H7 (cell line): ENCODE results near the gene PRKACA. TPM values are rescaled to one million over a fixed set of nuclear protein-coding genes. Genes with fewer than 3 reads are reported as not detected.

Experiments
- DNase-seq: peaks from one replicate; pipeline ENCODE4 v3.0.0; 2012
- H3K27me3 ChIP-seq: 2 replicates; pipeline ENCODE4 v1.6.0; 2011; ENCODE audit warnings: mild to moderate bottlenecking, low read length; ENCODE audit not compliant: control insufficient read depth, insufficient read depth
- H3K36me3 ChIP-seq: replicated peaks from 2 replicates; pipeline ENCODE4 v1.5.1; 2011; ENCODE audit warnings: low read length; ENCODE audit not compliant: control insufficient read depth, insufficient read depth
- H3K4me3 ChIP-seq: 2 replicates; pipeline ENCODE4 v1.5.1; 2011; ENCODE audit warnings: low read depth, mild to moderate bottlenecking, control low read depth, low read length, moderate library complexity; ENCODE audit not compliant: insufficient read depth
- total RNA-seq: library from RNA; depleted of rRNA; stranded (reverse); fragments of >200 nt; shearing (Covaris generic); gene quantifications from 2 replicates; pipeline ENCODE4 v1.2.3, GENCODE V29; 2014

The PRKACA gene
- total RNA-seq, 1 experiment from 2014 or later: 31.7 TPM

DNA sequence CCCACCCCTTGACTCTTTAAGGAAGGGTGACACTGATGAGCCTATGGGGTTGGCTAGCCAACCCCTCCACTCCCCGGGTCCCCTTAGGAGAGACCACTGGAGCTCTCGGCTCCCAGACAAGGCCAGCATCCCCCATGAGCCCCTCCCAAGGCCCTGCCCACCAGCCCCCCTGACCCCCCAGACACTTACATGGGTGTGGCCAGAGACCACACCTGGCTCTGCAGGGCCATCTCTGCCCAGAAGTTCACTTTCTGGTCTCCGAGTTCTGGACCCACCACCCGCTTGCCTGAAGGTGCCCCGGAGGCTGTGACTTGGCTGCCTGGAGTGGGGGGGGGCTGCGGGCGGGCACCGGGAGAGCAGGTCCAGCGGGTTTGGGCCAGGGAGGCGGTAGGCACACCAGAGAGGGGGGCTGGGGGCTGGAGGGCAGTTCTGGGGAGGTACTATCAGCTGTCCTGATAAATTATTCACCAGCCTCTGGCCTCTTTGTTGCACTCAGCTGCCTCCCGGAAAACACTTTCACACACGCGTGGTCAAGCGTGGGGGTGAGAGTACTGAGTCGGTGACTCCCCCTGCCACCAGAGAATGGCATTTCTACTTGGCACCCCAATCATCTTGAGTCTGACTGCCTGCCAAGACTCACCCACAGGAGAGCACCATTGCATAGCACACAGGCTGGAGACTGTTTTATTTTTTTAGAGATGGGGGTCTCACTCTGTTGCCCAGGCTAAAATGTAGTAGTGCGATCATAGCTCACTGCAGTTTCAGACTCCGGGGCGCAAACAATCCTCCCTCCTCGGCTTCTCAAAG lies 55.6 kb downstream of the PRKACA start, which contains the start of gene PALM3:
TSS of gene PALM3 (minus strand) at position 326 of the 807 bp plus-strand sequence. CDS start at position 230, 96 bp downstream.
- DNase-seq: peak; percentile 38
- H3K27me3 ChIP-seq: peaks cover 22% of the 10 kb centered on the region
- H3K36me3 ChIP-seq: no peaks in the 10 kb centered on the region
- H3K4me3 ChIP-seq: no peak within 1 kb of the TSS

DNA sequence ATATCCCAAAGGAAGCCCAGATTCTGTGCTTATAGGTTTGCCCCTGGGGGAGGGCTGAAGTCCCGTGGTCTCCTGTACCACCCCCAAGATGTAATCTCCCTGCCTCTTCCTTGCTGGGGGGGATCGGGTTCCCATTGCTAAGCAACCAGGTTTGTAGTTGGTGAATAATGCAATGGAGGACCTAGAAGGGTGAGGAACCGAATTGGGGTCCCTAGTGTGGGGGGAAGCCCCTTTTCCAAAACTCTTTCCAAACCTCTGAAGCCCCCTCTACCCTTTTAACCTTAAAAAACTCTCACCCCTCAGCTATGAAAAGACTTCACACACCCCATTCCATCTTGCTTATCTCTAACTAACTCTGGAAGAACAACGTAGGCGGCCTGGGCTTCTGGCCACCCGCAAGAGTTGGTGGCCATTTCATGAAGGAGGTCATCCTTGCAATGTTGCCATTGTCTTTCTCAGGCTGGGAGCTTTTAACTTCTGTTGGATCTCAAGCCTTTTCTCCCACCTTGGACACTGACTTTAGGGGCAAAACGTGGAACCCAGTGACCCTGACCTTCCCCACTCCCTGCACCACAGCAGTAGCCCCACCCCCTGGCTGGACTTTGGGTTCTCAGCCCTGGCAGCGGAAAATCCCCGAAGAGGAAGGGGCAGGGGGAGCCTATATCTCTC lies 56.3 kb downstream of the PRKACA start:
- Histone ChIP-seq H3K4me3 (no peak overlapping the region), H3K36me3 (no peaks in the 10 kb centered on the region), H3K27me3 (peaks cover 24% of the 10 kb centered on the region)
- peak; percentile 8 for DNase-seq

DNA sequence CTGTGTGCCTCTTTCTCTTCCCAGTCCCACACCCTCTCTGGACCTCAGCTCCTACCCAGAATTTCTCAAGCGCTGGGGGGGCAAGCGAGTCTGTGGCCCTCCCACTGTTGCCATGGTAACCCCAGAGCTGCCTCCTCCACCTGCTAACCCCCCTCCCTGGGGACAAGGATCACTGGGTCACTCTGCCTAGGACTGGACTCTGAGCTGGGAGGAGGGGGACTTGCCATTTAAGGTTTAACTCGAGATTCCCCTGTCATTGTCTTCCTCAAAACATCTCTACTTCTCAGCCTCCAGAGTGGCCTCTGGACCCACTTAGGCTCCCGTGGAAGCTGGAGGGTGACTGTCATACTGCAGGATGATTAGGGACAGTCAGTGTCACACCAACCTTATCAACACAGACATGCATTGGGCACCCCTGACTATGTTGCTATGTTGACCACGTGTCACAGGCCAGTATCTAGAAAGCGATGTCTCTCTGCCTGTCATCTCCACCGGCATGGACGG lies 57.9 kb downstream of the PRKACA start:
- no peaks in the 10 kb centered on the region for H3K36me3 ChIP-seq
- peaks cover 24% of the 10 kb centered on the region for H3K27me3 ChIP-seq
- H3K4me3 ChIP-seq: no peak overlapping the region
- peak; percentile 9 for DNase-seq

DNA sequence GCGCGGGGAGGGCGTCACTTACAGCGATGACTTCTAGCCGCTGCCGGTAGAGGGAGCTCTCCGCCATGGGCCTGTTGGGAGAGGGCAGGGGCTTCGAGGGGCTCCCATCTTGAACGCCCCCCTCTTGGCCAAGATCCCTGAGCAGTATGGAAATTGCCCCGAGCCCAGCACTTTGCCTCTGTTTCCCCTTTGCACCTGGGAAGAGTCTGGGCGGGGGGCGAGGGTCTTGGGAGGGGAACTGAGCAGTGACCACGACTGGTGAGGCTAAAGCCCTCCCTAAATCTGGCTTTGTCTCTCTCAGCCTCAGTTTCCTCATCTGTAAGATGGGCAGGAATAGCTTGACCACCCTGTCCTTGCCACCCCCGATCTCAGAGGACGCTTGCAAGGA lies 58.5 kb downstream of the PRKACA start:
- peak; percentile 84 for DNase-seq
- peaks cover 24% of the 10 kb centered on the region for H3K27me3 ChIP-seq
- H3K36me3 ChIP-seq: no peaks in the 10 kb centered on the region
- no peak overlapping the region for H3K4me3 ChIP-seq

DNA sequence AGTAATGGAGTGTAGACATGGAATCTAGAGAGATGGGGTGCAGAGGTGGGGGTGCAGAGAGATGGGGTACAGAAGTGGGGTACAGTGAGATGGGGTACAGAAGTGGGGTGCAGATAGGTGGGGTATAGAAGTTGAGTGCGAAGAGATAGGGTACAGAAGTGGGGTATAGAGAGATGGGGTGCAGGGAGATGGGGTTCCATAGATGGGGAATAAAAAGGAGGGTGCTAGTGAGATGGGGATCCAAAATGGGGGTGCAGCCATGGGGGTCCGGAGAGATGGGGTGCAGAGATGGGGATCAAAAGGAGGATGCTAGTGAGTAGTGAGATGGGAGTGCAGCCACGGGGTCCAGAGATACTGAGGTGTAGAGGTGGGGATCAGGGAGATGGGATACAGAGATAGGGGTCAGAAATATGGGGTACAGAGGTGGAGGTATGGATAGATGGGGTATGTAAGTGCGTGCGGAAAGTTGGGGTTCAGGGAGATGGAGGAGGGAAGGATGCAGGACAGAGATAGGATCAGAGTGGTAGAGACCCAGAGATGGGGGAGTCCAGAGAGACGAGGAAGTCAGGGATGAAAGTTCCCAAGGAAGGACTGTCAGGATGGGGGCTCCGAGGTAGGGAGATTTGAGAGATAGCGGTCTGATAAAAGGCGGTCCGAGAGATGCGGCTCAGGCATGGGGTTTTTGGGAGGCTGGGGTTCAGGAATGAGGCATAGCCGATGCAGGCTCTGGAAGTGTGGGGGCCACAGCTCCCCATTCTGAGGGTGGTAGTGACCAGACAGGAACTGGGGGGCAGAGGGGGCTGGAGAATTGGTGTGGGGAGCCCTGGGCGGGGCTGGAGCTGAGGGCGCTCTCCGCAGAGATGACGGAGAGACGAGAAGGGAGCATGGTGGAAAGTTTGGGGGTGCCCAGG lies 59.1 kb downstream of the PRKACA start:
- Histone ChIP-seq H3K36me3 (no peaks in the 10 kb centered on the region), H3K4me3 (peak overlapping the region; percentile 54), H3K27me3 (peaks cover 24% of the 10 kb centered on the region)
- DNase-seq: peak; percentile 27

DNA sequence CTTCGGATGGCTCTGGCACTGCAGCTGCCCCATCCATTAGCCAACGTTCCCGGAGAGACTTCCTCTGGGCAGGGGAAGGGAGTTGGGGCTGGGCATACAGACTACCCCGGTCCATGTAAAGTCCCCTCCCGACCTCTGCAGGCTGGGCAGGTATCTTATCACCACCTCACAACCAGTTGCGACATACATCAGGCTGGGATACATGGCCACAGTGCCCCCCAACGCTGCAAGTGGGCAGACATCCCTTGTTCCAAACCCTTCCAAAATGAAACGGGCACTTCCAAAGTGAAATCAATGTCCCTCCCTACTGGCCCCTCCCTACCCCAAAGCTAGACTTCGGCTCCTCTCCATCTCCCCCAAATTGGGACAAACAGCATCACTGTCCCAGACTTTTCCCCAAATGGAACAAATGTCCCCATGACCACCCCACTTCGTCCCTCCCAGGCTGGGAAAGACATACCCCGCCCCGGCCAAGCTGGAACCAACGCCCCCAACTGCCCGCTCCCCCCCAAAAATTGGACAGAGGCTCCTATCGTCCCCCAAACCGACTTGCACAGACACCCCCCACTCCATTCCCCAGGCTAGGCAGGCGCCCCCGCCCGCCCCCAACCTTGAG lies 60.7 kb downstream of the PRKACA start:
- Histone ChIP-seq H3K27me3 (peaks cover 24% of the 10 kb centered on the region), H3K36me3 (no peaks in the 10 kb centered on the region), H3K4me3 (peak overlapping the region; percentile 62)
- peak; percentile 67 for DNase-seq

DNA sequence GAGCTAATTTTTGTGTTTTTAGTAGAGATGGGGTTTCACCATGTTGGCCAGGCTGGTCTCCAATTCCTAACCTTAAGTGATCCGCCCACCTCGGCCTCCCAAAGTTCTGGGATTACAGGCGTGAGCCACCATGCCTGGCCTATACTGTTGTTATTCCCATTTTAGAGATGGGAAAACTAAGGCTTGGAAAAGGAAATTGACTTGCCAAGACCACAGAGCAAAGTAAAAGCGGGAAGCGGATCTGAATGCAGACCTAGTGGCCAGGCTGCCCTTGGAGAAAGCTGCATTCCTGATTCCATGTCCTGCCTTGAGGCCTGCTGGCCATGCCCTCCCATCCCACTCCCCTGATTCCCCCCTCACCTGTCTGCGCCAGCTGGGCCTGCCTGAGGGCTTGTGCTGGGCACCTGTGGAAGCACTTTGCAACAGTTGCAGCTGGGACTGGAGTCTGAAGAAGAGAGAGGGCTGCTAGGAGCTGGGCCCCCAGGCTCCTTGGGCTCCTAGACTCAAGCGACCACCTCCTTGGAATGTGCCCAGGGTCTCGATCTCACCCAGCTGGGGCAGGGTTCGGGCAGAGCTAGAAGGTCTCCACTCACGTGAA lies 61.4 kb downstream of the PRKACA start:
- Histone ChIP-seq H3K36me3 (no peaks in the 10 kb centered on the region), H3K27me3 (peaks cover 24% of the 10 kb centered on the region), H3K4me3 (no peak overlapping the region)
- peak; percentile 46 for DNase-seq

DNA sequence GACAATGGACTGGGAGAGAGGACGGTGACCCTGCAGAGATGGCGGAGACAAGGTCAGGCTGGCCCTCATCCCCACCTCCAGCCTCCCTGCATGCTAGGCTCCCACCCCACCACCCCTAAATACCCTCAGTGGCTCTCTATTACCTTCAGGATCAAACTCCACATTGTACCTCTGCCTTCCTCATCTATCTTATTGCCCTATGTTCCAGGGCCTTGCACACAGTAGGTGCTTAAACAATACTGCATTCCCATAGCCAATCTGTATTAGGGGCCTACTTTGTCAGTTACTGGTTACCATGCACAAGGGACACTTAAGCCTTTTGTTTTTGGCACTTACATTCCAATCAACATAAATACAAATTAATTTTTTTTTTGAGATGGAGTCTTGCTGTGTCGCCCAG lies 62.2 kb downstream of the PRKACA start:
- H3K4me3 ChIP-seq: no peak overlapping the region
- DNase-seq: no peak
- H3K36me3 ChIP-seq: 0 out of 2 replicates have a peak, but pooled peaks cover 2% of the 10 kb centered on the region
- H3K27me3 ChIP-seq: peaks cover 24% of the 10 kb centered on the region

DNA sequence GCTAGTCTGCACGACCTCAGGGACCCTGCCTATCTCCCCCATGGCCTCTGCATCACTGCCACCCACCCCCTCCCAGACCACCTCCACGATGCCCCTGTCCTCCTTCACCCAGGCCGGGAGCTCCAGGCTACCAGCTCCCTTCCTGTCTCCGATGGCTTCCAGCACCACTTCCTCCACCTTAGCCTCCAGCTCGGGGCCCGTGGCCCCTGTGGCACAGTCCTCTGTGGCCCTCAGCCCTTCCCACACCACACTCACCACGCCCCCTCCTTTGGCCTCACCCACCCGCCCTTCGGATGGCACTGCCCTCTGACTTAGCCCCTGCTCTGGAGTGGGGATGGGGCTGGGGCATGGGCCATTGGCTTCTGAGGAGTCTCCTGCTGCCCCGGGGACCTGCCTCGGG lies 62.8 kb downstream of the PRKACA start:
- peak; percentile 27 for DNase-seq

DNA sequence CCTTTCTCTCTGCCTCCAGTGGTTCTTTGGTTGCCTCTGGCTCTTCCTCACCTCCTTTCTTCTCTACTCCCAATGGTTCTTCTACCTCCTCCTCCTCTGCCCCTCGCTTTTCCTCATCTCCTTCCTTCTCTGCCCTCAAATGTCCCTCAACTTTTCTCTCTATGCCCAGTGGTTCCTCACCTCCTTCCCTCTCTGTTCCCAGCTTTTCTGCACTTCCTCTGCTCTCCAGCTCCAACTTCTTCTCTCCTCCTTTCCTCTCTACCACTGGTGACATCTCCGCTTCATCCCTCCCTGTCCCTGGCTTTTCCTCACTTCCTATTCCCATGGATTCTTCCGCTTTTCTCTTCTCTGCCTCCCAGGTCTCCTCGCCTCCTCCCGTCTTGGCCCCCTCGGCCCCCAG lies 63.5 kb downstream of the PRKACA start:
- H3K4me3 ChIP-seq: no peak overlapping the region
- H3K36me3 ChIP-seq: 0 out of 2 replicates have a peak, but pooled peaks cover 2% of the 10 kb centered on the region
- DNase-seq: no peak
- H3K27me3 ChIP-seq: peaks cover 19% of the 10 kb centered on the region

More for the DNA sequence above, 62.8 kb downstream of the PRKACA start:
- H3K36me3 ChIP-seq: 0 out of 2 replicates have a peak, but pooled peaks cover 2% of the 10 kb centered on the region
- no peak overlapping the region for H3K4me3 ChIP-seq
- peaks cover 24% of the 10 kb centered on the region for H3K27me3 ChIP-seq

DNA sequence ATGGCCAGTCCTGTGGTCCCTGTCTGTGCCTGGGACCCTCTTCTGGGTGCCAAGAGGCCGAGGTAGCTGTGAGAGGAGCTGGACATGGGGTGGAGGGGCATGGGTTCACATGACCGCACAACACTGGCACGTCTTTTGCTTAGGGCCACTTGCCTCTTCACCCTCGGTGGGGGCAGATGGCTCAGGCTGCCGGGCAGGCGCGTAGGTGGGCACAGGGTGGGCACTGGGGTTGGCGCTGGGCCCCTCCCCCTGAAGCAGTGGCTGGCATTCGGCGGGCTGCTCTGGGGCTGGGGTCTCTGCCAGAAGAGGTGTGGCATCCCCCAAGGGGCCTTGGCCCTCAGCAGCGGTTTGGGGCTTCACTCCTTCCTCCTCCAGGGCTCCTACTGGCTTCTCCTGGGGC lies 64.1 kb downstream of the PRKACA start:
- Histone ChIP-seq H3K36me3 (0 out of 2 replicates have a peak, but pooled peaks cover 2% of the 10 kb centered on the region), H3K4me3 (no peak overlapping the region), H3K27me3 (peaks cover 13% of the 10 kb centered on the region)
- DNase-seq: no peak

DNA sequence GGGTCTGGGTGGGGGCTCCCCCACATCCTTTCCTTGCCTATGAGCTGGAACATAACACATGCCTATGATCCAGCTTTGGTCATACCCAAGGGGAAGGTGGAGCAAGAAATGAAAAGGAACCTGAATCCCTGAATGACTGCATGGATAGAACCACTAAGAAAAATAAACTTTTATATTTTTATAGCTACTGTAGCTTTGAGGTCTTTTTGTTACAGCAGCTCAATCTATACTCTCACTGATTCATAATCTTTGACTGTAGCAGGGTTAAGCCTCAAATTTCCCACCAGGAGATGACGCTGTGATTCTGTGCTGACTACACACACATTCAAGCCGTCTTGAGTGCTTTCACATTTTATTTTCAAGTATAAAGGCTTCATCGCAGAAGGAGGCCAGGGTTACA lies 64.5 kb downstream of the PRKACA start:
- peak; percentile 16 for DNase-seq
- no peak overlapping the region for H3K4me3 ChIP-seq
- H3K27me3 ChIP-seq: peaks cover 8% of the 10 kb centered on the region
- H3K36me3 ChIP-seq: peaks cover 2% of the 10 kb centered on the region; the same call in 1 of the 2 replicates

DNA sequence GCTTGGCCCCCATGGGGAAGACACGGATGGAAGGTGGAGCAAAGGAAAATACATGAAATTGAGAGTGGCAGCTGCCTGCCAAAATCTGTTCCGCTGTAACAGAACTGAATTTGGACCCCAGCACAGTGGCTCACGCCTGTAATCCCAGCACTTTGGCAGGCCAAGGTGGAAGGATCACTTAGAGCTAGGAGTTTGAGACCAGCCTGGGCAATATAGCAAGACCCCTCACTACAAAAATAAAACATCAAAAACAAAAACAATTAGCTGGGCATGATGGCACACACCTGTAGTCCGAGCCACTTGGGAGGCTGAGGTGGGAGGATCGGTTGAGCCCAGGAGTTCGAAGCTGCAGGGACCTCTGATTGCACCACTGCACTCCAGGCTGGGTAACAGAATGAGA lies 65.1 kb downstream of the PRKACA start:
- H3K27me3 ChIP-seq: peaks cover 5% of the 10 kb centered on the region
- peaks cover 2% of the 10 kb centered on the region; the same call in 1 of the 2 replicates for H3K36me3 ChIP-seq
- H3K4me3 ChIP-seq: no peak overlapping the region
- DNase-seq: no peak
